Inflammatory macrophage treated with lipopolysaccharide for 4 hours (primary cell): ENCODE data around the gene TBC1D23.
A peak's percentile ranks its signal among the peaks of the same experiment; 100 is the strongest.

Experiments
- DNase-seq: peaks from one replicate; pipeline ENCODE4 v3.0.0-alpha.2; 2020

Gene TBC1D23

DNA sequence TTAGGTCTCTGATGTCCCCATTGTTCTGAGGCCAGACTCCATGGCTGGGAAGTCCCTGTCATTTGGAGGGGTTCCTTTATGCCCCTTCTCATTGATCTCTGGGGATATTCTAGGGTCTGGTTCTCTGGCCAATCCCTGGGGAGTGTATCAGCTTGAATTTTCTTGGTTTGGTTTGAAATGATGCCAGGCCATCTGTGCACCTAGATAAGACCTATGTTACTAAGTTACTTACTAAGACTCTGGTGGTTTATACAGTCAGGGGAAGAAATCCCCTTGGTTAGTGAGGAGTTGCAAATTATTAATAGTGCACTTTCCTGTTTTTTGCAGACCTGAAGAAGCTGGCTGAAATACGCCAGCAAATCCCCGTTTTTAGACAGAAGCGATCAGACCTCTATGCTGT, 94.1 kb downstream of the TBC1D23 start:
- no peak for DNase-seq

DNA sequence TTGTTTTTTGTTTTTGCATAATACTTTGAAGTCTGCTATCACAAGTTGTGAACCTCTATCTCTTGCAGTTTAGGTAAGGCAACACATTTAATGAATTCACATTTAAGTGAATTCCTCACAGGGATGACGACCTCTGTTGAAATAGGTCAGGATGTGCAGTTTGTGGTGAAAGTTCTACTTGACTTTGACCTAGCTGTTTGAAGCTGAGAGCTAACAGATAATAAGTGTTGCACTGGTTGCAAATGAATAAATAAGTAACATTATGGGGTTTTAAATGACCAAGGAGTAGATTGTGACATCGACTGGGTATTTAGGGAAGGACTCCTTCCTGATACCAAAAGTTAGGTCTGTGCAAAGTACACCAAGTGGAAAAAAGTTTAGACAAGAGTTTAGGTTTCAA, 97.6 kb downstream of the TBC1D23 start:
- no peak for DNase-seq

DNA sequence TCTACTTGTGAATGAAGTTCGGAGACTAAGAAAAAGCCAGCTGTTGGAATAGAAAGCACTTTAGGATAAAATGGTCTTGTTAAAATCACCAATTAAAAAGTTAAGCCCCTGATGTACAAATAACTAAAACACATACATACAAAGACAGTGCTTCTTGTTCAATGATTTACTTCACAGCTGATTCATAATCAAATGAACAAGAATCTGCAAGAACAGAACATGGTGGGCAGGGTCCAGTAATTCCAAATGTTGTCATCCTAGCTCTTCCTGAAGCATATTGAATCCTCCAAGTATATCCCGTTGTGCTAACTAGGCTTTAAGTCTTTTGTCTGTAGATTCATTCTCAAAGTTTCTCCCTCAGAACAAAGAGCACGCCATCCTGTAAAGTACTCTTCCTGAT, 98.2 kb downstream of the TBC1D23 start:
- DNase-seq = no peak

DNA sequence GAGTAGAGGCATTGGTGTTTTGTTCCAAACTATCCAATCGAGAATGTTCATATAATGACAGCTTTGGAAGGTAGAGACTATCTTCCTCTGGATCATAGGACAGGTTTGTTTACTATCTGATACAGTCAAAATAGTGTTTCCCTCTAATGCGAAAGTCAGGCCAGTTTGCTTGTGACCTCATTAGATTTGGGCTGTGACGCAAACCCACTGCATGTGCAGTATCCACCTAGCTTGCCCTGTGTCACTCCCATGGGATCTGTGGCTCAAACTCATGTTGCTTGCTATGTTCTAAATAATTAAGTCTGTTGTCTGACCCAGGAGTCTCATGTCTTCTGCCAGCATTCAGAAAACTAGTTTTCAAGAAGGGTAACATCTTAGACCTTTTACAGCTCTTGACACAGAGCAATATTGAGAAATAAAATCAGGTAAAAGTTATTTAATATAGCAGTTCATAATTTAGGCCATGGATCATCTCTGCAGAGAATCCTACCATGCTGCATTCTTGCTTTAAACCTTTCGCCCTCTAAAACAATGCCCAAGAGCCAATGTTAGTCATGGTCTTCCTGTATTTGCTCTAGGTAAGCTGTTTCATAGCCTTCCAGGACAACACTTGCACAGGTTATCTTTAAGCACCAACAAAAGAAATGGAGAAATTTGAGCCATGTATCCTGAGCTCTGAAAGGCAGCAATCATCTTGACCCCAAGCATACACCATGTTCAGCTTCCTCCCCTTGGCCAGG, 100.1 kb downstream of the TBC1D23 start:
- DNase-seq = no peak

DNA sequence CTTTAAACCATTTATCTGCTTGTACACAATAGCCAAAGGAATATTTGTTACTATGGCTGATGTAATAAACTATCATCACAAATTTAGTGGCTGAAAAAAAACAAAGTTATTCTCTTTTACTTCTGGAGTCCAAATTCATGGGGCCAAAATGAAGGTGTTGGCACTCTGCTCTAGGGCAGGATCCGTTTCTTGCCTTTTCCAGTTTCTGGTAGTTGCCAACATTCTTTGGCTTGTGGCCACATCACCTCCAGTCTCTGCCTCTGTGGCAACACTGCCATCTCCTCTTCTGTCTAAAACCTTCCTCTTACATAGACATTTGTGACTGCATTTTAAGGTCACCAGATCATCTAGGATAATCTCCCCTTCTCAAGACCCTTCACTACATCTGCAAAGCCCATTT, 101.1 kb downstream of the TBC1D23 start:
- no peak for DNase-seq

DNA sequence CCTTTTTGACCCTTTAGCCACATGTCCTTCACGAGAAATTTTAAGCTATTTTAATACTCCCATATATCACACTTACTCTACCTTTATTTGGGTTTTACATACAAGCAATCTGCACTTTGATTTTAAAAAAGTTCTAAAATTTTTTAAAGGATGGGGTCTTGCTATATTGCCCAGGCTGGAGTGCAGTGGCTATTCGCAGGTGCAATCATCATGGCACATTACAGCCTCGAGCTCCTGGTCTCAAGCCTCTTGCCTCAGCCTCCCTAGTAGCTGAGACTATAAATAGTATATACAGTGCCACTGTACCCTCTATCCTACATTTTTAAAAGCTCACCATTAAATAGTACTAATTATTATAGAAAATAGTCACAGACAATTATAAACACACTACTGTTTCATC, 103.6 kb downstream of the TBC1D23 start:
- no peak for DNase-seq

DNA sequence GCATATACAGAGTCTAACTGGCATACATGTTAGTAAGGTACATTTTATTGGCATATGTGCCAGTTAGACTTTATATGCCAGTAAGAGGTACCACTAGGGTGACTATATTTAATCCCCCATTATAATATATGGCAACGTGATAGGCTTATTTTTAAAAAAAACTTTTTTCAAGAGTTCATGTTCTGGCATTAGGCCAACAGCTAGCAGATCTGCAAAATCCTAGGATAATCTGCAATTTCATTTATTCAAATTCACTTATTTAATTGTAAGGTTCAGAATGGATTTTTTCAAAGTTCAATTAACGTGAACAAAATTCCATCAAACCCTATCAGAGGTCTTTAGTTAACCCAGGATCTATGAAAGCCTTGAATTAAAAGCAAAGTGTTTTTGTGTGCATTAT, 105.6 kb downstream of the TBC1D23 start:
- no peak for DNase-seq

DNA sequence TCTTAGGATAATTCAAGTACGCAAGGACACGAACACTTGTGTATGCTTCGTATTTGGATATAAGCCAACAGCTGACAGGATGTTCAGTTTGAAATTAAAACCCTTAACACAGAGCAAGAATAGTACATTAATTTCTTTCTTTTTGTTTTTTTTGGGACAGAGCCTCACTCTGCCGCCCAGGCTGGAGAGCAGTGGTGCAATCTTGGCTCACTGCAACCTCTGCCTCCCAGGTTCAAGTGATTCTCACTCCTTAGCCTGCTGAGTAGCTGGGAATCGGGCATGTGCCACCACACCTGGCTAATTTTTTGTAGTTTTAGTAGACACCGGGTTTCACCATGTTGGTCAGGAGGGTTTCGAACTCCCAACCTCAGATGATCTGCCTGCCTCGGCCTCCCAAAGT, 107.6 kb downstream of the TBC1D23 start:
- no peak for DNase-seq

DNA sequence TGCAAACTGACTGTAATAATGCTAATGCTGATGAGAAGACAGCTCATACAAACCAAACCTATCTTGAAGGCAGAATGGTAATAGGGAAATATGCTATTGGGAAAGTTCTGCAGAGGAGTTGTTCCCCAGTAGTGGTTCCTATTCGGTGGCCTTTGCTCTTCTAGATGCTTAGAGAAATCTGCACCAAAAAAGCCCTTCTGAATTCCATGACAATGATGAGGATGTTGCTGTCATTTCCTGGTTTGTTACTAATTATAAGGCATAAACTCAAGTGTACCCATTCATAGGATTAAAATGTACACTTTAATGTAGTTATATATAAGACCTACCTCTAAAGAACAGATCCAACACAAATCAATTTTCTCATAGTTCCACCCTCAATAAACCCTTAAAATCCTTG, 110.0 kb downstream of the TBC1D23 start:
- peak; percentile 12 for DNase-seq

DNA sequence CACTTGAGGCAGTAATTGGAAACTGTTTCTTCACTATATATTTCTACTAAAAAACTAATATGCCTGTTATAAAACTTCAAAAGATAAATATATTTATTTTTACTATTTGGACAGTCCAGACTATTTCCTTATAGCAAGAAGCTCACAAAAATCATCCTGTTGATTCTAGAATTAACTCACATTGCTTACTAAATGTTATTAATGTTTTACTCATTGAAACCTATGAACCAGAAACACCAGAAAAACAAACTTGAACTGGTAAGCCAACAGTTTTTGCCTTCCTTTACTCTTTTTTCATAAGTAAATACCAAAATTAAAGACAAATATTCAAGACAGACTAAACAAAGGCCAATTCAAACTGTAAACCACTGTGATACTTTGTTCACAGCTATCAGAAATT, 113.7 kb downstream of the TBC1D23 start:
- DNase-seq = no peak
